CD14-positive monocyte (primary cell): ENCODE results near the gene TRIM40. TPM values are rescaled to one million over a fixed set of nuclear protein-coding genes. Genes with fewer than 3 reads are reported as not detected.
A peak's percentile ranks its signal among the peaks of the same experiment; 100 is the strongest.

Experiments
- DNase-seq, 3 donors: peaks; one replicate each; pipeline ENCODE4 v3.0.0-alpha.2; 2011 to 2022
- H2AFZ ChIP-seq: 2 replicates; pipeline ENCODE4 v1.6.0; 2012; ENCODE audit warnings: mild to moderate bottlenecking, low read depth, low read length, inconsistent platforms; ENCODE audit not compliant: insufficient read depth, poor library complexity, severe bottlenecking
- H3K27ac ChIP-seq, 2 donors: 1 replicate in 1 of 2; 2 replicates in 1 of 2; pipeline ENCODE4 v1.5.1; 2012 to 2013; ENCODE audit warnings: low read length in 2 of 2, control low read depth in 1 of 2, inconsistent platforms in 1 of 2, low read depth in 1 of 2, mild to moderate bottlenecking in 1 of 2
- H3K27me3 ChIP-seq, 2 donors: one replicate each; pipeline versions ENCODE4 v1.6.0 to v1.6.1; 2011 to 2013; ENCODE audit warnings: low read length in 2 of 2; ENCODE audit not compliant: control insufficient read depth in 2 of 2, insufficient read depth in 2 of 2
- H3K36me3 ChIP-seq, 2 donors: replicated peaks in 1 of 2; 1 replicate in 1 of 2; 2 replicates in 1 of 2; pipeline versions ENCODE4 v1.5.1 to v1.6.1; 2012 to 2013; ENCODE audit warnings: low read length in 2 of 2, control low read depth in 1 of 2, inconsistent platforms in 1 of 2, mild to moderate bottlenecking in 1 of 2; ENCODE audit not compliant: insufficient read depth in 2 of 2, control insufficient read depth in 1 of 2
- H3K4me1 ChIP-seq, 2 donors: 1 replicate in 1 of 2; 2 replicates in 1 of 2; pipeline versions ENCODE4 v1.5.1 to v1.6.1; 2012 to 2013; ENCODE audit warnings: low read length in 2 of 2, control low read depth in 1 of 2, inconsistent platforms in 1 of 2, mild to moderate bottlenecking in 1 of 2, moderate library complexity in 1 of 2; ENCODE audit not compliant: insufficient read depth in 2 of 2, control insufficient read depth in 1 of 2
- H3K4me2 ChIP-seq: replicated peaks from 2 replicates; pipeline ENCODE3; 2012; ENCODE audit warnings: low read length, moderate library complexity, mild to moderate bottlenecking; ENCODE audit not compliant: poor library complexity, severe bottlenecking; ENCODE audit errors: extremely low read depth
- H3K4me3 ChIP-seq, 3 experiments: fragments of 200-600 bp in 1 of 3; sonication (generic) in 1 of 3; replicated peaks in 1 of 3; 1 replicate in 2 of 3; 2 replicates in 1 of 3; pipeline ENCODE4 v1.5.1; 2011 to 2013; ENCODE audit warnings: low read length in 3 of 3, mild to moderate bottlenecking in 3 of 3, control low read depth in 2 of 3, low read depth in 2 of 3, inconsistent platforms in 1 of 3, moderate library complexity in 1 of 3
- H3K79me2 ChIP-seq: 2 replicates; pipeline ENCODE4 v1.6.0; 2012; ENCODE audit warnings: mild to moderate bottlenecking, control low read depth, inconsistent platforms, low read length, moderate library complexity; ENCODE audit not compliant: insufficient read depth
- H3K9ac ChIP-seq: 2 replicates; pipeline ENCODE4 v1.6.0; 2017; ENCODE audit warnings: low read length, mild to moderate bottlenecking; ENCODE audit not compliant: insufficient read depth, poor library complexity, severe bottlenecking
- H3K9me3 ChIP-seq, 2 donors: replicated peaks in 1 of 2; 1 replicate in 1 of 2; 2 replicates in 1 of 2; pipeline versions ENCODE4 v1.5.1 to v1.6.1; 2012 to 2013; ENCODE audit warnings: low read length in 2 of 2, control low read depth in 1 of 2; ENCODE audit not compliant: control insufficient read depth in 1 of 2, insufficient read depth in 1 of 2
- H4K20me1 ChIP-seq: 2 replicates; pipeline ENCODE4 v1.6.0; 2012; ENCODE audit warnings: mild to moderate bottlenecking, low read length, control low read depth, moderate library complexity; ENCODE audit not compliant: insufficient read depth
- H3K27ac Mint-ChIP-seq, 7 donors: one replicate each; pipeline ENCODE4 v1.8.0; 2020; ENCODE audit warnings: mild to moderate bottlenecking in 7 of 7, mixed read lengths in 7 of 7, moderate library complexity in 6 of 7, inconsistent platforms in 2 of 7
- H3K27me3 Mint-ChIP-seq, 3 donors: one replicate each; pipeline ENCODE4 v1.8.0; 2021 to 2022; ENCODE audit warnings: low read depth in 3 of 3, mild to moderate bottlenecking in 3 of 3, mixed read lengths in 3 of 3, moderate library complexity in 3 of 3, inconsistent platforms in 1 of 3
- H3K36me3 Mint-ChIP-seq, 2 donors: one replicate each; pipeline ENCODE4 v1.8.0; 2020; ENCODE audit warnings: mixed read lengths in 2 of 2, inconsistent platforms in 1 of 2, mild to moderate bottlenecking in 1 of 2
- H3K4me1 Mint-ChIP-seq: one replicate; pipeline ENCODE4 v1.8.0; 2020; ENCODE audit warnings: mild to moderate bottlenecking, mixed read lengths
- H3K4me3 Mint-ChIP-seq, 2 donors: one replicate each; pipeline ENCODE4 v1.8.0; 2020; ENCODE audit warnings: mild to moderate bottlenecking in 2 of 2, mixed read lengths in 2 of 2, moderate library complexity in 1 of 2
- H3K9me3 Mint-ChIP-seq, 7 donors: one replicate each; pipeline ENCODE4 v1.8.0; 2020 to 2022; ENCODE audit warnings: mixed read lengths in 7 of 7, mild to moderate bottlenecking in 6 of 7, moderate library complexity in 6 of 7, inconsistent platforms in 2 of 7
- CTCF ChIP-seq: fragments of 200-600 bp; IDR thresholded peaks from one replicate; pipeline ENCODE4 v1.8.0; 2022; ENCODE audit warnings: antibody characterized with exemption, mild to moderate bottlenecking
- WGBS: methylation state at CpG from one replicate; pipeline ENCODE4 v1.1.5; 2013; ENCODE audit warnings: missing lambda C conversion rate; ENCODE audit not compliant: insufficient coverage; 5-methylcytosine and 5-hydroxymethylcytosine counted together
- intact Hi-C, 2 donors: fragments of 100-400 bp; cut with micrococcal nuclease; formaldehyde crosslinking; loops; one replicate each; pipeline versions ENCODE4 v1.15.0 to v1.15.1; 2023
- polyA plus RNA-seq, 3 donors: library from polyadenylated mRNA; depleted of rRNA in 1 of 3; unstranded in 2 of 3; stranded (reverse) in 1 of 3; fragments of 300-500 nt in 2 of 3; fragments of >200 nt in 1 of 3; fragmentation: Illumina TruSeq in 2 of 3; gene quantifications; 1 replicate in 2 of 3; 2 replicates in 1 of 3; pipeline ENCODE4 v1.2.3, GENCODE V29; 2012 to 2021

The TRIM40 gene
- polyA plus RNA-seq, 3 donors: not detected

- no peak for DNase-seq
- intact Hi-C loops: loop anchor here in 1 of 2 donors (5.0 kb wide), 2 partner anchors 37 to 293 kb away; partner anchors contain the start of gene PPP1R11
- no peak overlapping the region for H3K9ac ChIP-seq
- peaks cover 12 to 14% of the 10 kb centered on the region in 2 donors for H3K36me3 Mint-ChIP-seq
- H3K79me2 ChIP-seq: no peaks in the 10 kb centered on the region
- H3K27ac ChIP-seq: no peak overlapping the region
- no peak overlapping the region for H2AFZ ChIP-seq
- WGBS: no CpG with 5 or more reads among the region's 2 CpGs
- no peak for TF ChIP-seq CTCF
- H3K4me1 Mint-ChIP-seq: peaks cover 48% of the 10 kb centered on the region
- peaks cover 39 to 59% of the 10 kb centered on the region in 2 donors for H3K27me3 ChIP-seq
- no peak overlapping the region for H3K27ac Mint-ChIP-seq
- no peak overlapping the region for H3K4me2 ChIP-seq
- H3K9me3 Mint-ChIP-seq: peaks cover 0 to 22% (median 14%) of the 10 kb centered on the region in 7 donors
- no peak overlapping the region for H3K4me3 ChIP-seq
- H3K4me3 Mint-ChIP-seq: no peak overlapping the region
- no peaks in the 10 kb centered on the region for H4K20me1 ChIP-seq
- peaks cover 52 to 74% (median 58%) of the 10 kb centered on the region in 3 donors for H3K27me3 Mint-ChIP-seq
- H3K9me3 ChIP-seq: peaks cover 0 to 7% of the 10 kb centered on the region in 2 donors
- peaks cover 34 to 38% of the 10 kb centered on the region in 2 donors for H3K4me1 ChIP-seq
- no peaks in the 10 kb centered on the region for H3K36me3 ChIP-seq
Observed at GRCh38 chr6:30104661-30105060, 31.3 kb upstream of the TRIM40 start.

DNA sequence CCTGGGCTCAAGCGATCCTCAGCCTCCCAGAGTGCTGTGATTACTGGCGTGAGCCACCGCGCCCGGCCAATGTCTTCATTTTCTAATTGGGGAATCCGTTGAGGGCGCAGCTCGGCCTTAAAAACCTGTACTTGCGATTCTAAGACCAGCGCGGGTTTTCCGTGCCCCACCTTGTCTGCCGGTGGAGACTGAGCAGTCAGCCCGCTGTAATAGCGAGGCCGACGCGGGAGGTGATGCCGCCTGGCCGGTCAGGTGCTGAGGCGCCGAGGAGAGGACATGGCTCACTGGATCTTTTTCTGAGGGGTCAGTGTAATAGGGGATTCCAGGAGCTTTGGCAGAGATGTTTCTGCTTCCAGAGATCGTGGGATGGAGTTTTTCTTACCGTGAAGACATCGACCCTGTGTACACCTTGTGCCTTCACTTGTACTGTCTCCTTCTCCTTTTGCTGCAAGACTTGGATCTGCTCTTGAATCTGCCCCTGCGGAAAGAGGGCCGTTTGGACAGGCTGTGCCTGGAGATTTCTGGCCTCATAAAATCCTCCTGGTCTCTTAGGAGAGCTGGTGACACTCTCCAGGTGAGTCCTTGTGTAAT is 24.6 kb upstream of the TRIM40 start:
- Mint-ChIP-seq H3K4me1 (peaks cover 12% of the 10 kb centered on the region), H3K27ac (no peak overlapping the region), H3K4me3 (peak overlapping the region in 1 of 2 donors; percentile 32), H3K27me3 (peaks cover 55 to 67% (median 67%) of the 10 kb centered on the region in 3 donors), H3K36me3 (no peaks in the 10 kb centered on the region), H3K9me3 (peaks cover 0 to 2% (median 0%) of the 10 kb centered on the region in 7 donors)
- no peaks in the 10 kb centered on the region for H3K4me1 ChIP-seq
- intact Hi-C loops: no loop called here
- no peak overlapping the region for H3K4me2 ChIP-seq
- H3K36me3 ChIP-seq: no peaks in the 10 kb centered on the region
- WGBS: 57% methylated on average over 24 of the region's 27 CpGs
- DNase-seq: no peak
- no peaks in the 10 kb centered on the region for H4K20me1 ChIP-seq
- TF ChIP-seq CTCF: no peak
- no peak overlapping the region for H3K9ac ChIP-seq
- peaks cover 46 to 61% of the 10 kb centered on the region in 2 donors for H3K27me3 ChIP-seq
- no peak overlapping the region for H3K27ac ChIP-seq
- no peaks in the 10 kb centered on the region for H3K9me3 ChIP-seq
- no peak overlapping the region for H3K4me3 ChIP-seq
- no peaks in the 10 kb centered on the region for H3K79me2 ChIP-seq
- no peak overlapping the region for H2AFZ ChIP-seq
